Dermis lymphatic vessel endothelial cell (primary cell): ENCODE results near the gene NFIB. TPM values are rescaled to one million over a fixed set of nuclear protein-coding genes. Genes with fewer than 3 reads are reported as not detected.

Experiments
- total RNA-seq: library from RNA; depleted of rRNA; stranded (reverse); fragments of >200 nt; gene quantifications from 2 replicates; pipeline ENCODE4 v1.2.1, GENCODE V29; 2014

NFIB gene
- 195 and 199 TPM in 2 replicates for total RNA-seq

GRCh38 chr9:14313951-14314423, at the start of gene NFIB:
NFIB (minus strand) TSS chr9:14314141; CDS start chr9:14313511, 630 bp downstream.

